H1 (cell line): ENCODE data around the gene ARID1B. TPM values are rescaled to one million over a fixed set of nuclear protein-coding genes. Genes with fewer than 3 reads are reported as not detected.

Experiments
- FOSL1 ChIP-seq: IDR thresholded peaks from 2 replicates; pipeline ENCODE4 v1.6.1; 2011; ENCODE audit warnings: mild to moderate bottlenecking, low read depth, low read length, moderate library complexity; ENCODE audit not compliant: insufficient read depth
- NRF1 ChIP-seq: IDR thresholded peaks from 2 replicates; pipeline ENCODE4 v1.6.1; 2011; ENCODE audit warnings: mild to moderate bottlenecking, low read depth, low read length, improper control_type of control experiment
- POU5F1 ChIP-seq: IDR thresholded peaks from 2 replicates; pipeline ENCODE4 v1.6.1; 2011; ENCODE audit warnings: low read depth, mild to moderate bottlenecking, low read length, moderate library complexity
- RBBP5 ChIP-seq: IDR thresholded peaks from 2 replicates; pipeline ENCODE4 v1.7.1; 2012; ENCODE audit warnings: low read depth, mild to moderate bottlenecking, inconsistent platforms, low read length, moderate library complexity, borderline replicate concordance
- SRF ChIP-seq: IDR thresholded peaks from 2 replicates; pipeline ENCODE4 v1.6.1; 2011; ENCODE audit warnings: mild to moderate bottlenecking, low read depth, low read length, moderate library complexity
- SUZ12 ChIP-seq: fragments of 200-600 bp; sonication (generic); IDR thresholded peaks from 2 replicates; pipeline ENCODE4 v1.6.1; 2012; ENCODE audit warnings: mild to moderate bottlenecking, inconsistent platforms, low read length, moderate library complexity, mixed read lengths
- TEAD4 ChIP-seq: IDR thresholded peaks from 2 replicates; pipeline ENCODE4 v1.6.1; 2012; ENCODE audit warnings: low read depth, low read length, inconsistent platforms, mixed read lengths
- USF2 ChIP-seq: IDR thresholded peaks from 2 replicates; pipeline ENCODE4 v1.6.1; 2011; ENCODE audit warnings: low read length, improper control_type of control experiment
- YY1 ChIP-seq: IDR thresholded peaks from 2 replicates; pipeline ENCODE4 v1.6.1; 2011; ENCODE audit warnings: low read depth, mild to moderate bottlenecking, low read length
- polyA plus RNA-seq, 7 experiments: library from polyadenylated mRNA; depleted of rRNA in 3 of 7; stranded (reverse) in 5 of 7; unstranded in 2 of 7; fragments of >200 nt in 5 of 7; fragments of 200-250 nt in 2 of 7; gene quantifications; 1 replicate in 5 of 7; 2 replicates in 1 of 7; 4 replicates in 1 of 7; pipeline versions ENCODE4 v1.2.1 to v1.2.3, GENCODE V29; 2011 to 2013; ENCODE audit warnings: missing spikeins in 2 of 7, mixed read lengths in 2 of 7
- total RNA-seq: library from RNA; stranded (reverse); fragmentation: NEBNext Ultra II Directional; extraction: Animal tissue kit (Norgen Biotek cat#: 25700); gene quantifications from 2 replicates; pipeline ENCODE4 v1.2.1, GENCODE V29; 2021

The ARID1B gene
- total and polyA plus RNA-seq, 2 of the 8 experiments (the other 6 are each of a cell fraction or from before 2014, with no cell fraction given) = 24.3 to 70.3 TPM

- no peak for TF ChIP-seq TEAD4
- no peak for TF ChIP-seq RBBP5
- no peak for TF ChIP-seq SRF
- TF ChIP-seq FOSL1 = no peak
- TF ChIP-seq USF2 = no peak
- TF ChIP-seq POU5F1 = no peak
- TF ChIP-seq YY1 = no peak
- TF ChIP-seq NRF1 = no peak
- TF ChIP-seq SUZ12 = no peak
- TF ChIP-seq, all 59 proteins: peak for 0
Measured at GRCh38 chr6:156848123-156848522, 70.9 kb downstream of the ARID1B start (continued).
